T-helper 2 cell (primary cell): Measurements from ENCODE around the gene GAS6.

Experiments
- DNase-seq, 5 experiments: peaks; one replicate each; pipeline versions ENCODE4 v3.0.0 to v3.0.0-alpha.2; 2012 to 2022

Gene GAS6

GRCh38 chr13:113865427-113865826 lies 1.6 kb upstream of the GAS6 start:
- DNase-seq: no peak

GRCh38 chr13:113864273-113864890 lies 506 bp upstream of the GAS6 start:
- DNase-seq: no peak

- DNase-seq: no peak
Measured at GRCh38 chr13:113862931-113863523, 849 bp downstream of the GAS6 start.

DNA sequence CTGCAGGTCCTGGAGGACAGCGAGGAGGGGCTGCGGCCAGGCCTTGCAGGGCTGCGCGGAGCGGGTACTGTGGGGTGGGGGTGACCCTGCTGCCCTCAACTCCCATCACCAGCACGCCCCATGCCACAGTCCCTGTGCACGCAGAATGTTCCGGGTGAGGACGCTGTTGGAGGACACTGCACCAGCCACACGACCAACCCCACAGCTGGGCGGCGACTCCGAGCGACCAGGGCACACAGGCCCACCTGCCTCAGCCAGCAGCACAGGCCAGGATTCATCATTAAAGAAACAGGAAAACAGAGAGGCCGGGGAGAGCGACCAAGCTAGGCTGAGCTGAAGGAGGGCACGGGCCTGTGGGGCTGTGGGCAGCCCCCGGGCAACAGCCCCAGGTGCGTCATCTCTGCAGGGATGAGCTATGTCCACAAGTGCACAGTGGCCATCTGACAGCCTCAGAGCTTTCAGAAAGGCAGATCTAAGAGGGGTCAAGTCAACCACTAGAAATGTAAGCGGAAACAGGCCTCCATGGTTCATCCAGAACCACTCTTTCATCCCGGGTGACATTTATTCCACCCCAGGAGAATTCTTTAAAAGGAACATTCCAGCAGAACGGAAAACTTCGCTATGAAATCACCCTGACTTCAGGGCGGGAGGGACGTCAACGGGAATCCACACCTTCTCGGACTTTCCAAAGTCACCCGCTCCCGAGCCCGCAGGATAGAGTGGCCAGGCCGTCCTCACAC lies 1.5 kb downstream of the GAS6 start:
- no peak for DNase-seq

GRCh38 chr13:113861433-113862030 lies 2.3 kb downstream of the GAS6 start:
- no peak for DNase-seq

DNA sequence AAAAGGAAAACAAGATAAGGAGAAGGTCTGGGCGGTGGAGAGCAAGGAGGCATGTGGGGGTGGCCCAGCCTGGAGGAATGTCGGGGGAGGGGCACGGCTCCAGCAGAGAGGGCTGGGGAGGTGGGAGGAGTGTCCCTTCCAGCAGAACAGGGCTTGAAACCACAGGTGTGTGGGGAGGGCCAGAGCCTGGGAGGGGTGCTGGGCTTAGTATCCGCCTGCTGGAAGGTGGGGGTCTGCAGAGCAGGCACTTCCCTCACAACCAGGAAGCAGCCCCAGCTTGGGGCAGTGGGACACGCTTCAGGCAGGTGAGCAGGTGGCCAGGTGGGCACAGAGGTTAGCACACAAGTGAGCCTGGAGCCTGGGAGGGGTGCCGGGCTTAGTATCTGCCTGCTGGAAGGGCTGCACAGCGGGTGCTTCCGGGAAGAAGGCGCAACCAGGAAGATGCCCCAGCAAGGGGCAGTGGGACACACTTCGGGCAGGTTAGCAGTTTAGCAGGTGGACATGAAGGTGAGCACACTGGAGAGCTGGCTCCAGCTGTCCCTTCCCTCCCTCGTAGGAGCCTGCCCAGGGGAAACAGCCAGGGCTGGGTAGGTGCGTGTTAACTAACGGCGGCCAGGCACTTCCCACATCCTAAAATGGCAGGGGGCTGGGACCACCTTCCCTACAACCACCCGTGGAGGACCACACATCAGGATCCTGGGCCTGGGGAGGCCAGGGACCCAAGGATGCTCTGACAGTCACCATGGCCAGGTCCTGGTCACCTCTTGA lies 3.0 kb downstream of the GAS6 start:
- no peak for DNase-seq

DNA sequence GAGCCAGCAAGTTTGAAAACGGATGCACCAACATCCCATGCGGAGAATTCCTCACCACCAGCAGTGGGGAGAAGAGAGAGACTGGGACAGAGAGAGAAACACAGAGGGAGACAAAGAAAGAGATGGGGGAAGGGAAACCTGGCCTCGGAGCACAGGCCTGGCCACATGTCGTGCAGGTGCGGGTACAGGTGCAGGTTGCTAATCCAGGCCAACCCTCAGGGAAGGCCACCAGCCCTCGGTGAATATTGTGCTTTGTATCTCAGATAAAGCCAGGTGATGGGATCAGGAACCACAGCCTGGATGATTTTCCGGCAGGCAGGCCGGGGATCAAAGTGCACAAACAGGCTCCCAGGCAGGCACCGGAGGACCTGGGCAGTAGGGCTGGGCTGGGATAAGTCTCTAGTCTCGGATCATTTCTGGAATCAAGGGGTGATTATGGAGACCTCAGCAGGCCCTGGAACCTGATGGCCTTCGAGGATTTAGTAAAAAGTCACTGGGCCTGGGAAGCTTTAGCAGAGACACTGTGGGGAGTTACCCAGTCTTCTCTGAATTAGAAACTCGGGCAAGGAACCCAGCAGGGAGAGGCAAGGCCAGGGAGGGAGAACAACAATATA lies 3.7 kb downstream of the GAS6 start:
- no peak for DNase-seq

GRCh38 chr13:113859311-113860050 lies 4.4 kb downstream of the GAS6 start:
- no peak for DNase-seq

DNA sequence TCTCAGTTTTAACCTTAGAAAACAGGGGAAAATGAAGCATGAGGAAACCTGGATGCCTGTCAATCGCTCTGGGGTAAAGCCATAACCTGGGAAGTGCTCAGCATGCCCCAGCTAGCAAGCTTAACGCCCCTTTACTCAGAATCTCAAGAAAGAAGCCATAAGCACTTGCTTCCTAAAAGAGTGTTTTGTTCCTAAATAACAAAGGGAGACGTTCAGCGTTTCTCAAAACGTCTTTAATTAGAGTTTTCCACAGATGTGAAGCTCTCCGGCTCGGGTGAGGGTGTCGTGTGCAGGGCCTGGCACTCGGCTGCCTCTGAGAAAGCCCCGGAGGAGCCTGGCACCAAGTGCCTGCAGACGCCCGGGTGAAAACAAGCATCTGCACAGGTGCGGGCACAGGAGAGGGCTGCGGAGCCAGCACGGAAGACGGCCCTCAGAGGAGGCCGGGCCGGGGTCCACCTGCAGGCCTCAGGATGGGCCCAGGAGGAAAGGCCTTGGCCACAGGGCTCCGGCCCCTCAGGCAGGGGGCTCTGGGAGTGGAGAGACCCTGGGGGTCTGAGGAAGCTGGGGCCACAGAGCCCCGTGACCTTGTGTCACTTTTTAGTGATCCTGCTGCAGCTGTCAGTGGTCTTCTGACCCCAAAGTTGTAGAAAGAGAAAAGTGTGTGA lies 6.2 kb downstream of the GAS6 start:
- DNase-seq: no peak

- no peak for DNase-seq
Measured at GRCh38 chr13:113856716-113857065, 7.2 kb downstream of the GAS6 start.

GRCh38 chr13:113855931-113856715 lies 7.8 kb downstream of the GAS6 start:
- no peak for DNase-seq

DNA sequence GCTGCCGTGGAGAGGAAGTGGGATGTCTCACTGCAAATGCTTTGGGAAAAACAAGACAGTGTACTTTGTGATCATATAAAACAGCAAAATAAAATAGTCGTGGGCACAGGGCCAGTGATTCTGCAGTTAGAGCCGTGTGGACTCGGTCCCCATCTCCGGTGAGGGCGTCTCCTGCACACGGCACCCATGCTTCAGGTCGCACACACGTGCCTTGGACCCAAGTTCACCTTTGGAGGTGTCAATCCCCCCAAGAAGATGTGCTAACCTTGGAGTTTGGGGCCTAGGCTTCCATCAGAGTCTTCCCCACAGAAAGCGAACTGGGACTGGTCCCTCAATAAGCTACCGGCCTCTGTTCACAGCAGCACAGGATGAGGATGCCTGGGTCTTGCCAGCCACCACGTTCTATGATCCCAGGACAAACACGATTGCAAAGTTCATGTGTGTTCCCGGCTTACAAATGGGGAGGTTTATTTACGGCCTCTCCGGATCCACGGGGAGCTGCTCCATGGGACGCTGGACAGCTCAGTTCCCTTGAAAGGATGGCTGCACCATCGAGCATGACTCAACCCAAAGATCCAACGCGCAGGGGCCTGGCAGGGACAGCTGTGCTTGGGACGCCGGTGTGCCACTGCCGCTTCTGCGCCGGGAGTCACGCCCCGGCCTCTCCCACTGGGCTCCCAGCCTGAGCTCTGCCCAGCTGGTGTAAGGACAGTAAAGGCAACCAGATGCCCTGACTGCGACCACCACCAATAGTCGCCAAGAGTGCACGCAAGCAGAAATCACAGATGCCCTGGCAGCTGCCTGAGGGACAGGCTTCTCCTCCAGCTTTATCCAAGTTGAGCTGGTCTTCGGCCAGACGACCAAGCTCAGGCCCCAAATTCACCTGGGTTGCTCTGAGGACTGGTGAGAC lies 8.6 kb downstream of the GAS6 start:
- no peak for DNase-seq

- DNase-seq: no peak
Measured at GRCh38 chr13:113854238-113855011, 9.5 kb downstream of the GAS6 start.

GRCh38 chr13:113853518-113854237 lies 10.2 kb downstream of the GAS6 start:
- no peak for DNase-seq

DNA sequence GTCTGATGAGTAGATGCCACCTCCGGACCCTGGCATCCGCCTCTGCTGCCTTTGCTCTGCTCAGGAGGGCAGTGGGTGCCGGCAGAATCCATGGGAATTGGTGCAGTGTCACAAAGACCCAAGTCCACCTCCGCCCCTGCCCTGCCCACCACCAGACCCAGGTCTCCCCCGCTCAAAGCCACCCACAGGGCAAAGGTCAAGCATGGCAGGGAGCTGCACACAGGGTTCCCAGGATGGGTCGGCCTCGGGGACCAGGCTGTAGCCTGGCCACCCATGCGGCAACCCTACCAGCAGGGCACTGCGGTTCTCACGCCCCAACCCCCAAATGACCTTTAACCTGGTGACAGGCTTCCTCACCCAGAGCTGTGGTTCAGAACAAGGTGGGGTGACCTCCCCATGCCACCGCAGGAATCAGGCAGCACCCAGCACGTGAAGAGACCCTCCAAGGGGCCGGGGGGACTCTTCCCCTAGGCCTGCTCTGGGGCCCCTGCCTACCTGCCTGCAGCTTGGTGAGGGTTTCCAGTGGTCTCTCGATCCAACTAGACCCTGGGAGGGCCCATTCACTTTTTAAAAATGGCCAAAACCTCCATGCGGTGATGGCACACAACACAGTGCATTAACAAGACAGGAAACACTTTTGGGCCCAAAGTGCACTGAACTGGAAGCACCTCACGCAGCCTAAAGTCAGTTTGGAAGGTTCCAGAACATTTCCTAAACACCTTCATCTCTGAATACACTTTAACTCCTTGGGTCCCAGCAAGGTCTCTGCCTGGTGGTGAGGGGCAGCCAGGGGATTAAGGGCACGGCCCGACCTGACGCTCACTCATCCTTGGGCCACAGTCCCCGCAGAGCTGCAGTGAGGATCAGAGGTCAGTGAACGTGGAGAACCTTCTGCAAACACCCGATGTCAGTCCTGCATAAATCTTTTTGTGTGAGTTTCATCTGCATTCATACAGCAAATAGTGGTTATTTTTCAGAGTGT lies 11.0 kb downstream of the GAS6 start:
- no peak for DNase-seq

- no peak for DNase-seq
Measured at GRCh38 chr13:113851826-113852535, 11.9 kb downstream of the GAS6 start.
